COLO668 (cell line): Measurements from ENCODE around the gene SPAG4.

Experiments used
- DNase-seq: peaks from one replicate; lab custom pipeline; 2025; ENCODE audit not compliant: unreplicated experiment; lab: John Stamatoyannopoulos, UW

SPAG4 gene, protein sequence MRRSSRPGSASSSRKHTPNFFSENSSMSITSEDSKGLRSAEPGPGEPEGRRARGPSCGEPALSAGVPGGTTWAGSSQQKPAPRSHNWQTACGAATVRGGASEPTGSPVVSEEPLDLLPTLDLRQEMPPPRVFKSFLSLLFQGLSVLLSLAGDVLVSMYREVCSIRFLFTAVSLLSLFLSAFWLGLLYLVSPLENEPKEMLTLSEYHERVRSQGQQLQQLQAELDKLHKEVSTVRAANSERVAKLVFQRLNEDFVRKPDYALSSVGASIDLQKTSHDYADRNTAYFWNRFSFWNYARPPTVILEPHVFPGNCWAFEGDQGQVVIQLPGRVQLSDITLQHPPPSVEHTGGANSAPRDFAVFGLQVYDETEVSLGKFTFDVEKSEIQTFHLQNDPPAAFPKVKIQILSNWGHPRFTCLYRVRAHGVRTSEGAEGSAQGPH

DNA sequence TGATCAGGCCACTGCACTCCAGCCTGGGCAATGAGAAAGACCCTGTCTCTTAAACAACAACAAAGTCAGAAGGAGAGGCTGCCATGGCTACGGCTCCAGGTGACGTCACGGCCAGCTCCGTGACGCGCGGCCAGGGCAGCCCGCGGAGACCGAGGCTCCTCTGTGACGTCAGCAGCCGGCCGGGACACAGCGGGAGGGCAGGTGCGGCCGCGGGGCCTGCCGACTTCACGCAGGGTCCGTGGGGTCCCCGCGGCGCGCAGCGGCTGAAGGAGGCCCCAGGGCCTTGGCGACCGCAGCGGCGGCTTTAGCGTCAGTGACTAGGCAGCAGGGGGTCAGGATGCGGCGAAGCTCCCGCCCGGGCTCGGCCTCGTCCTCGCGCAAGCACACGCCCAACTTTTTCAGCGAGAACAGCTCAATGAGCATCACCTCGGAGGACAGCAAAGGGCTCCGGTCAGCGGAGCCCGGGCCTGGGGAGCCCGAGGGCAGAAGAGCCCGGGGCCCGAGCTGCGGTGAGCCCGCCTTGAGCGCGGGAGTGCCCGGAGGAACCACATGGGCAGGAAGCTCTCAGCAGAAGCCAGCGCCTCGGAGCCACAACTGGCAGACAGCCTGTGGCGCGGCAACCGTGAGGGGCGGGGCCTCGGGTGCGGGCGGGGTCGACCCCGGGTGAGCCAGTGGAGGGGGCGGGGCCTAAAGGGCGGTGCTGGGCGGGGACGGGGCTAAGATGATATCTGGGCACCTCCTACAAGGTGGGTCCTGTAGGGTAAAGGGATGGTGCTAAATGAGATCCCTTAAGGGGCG, at the start of gene SPAG4:
Gene SPAG4, plus strand, starts transcription at position 163 of the 798 bp plus-strand sequence. Its CDS starts 175 bp downstream, at position 338.
- peak; percentile 99 for DNase-seq

DNA sequence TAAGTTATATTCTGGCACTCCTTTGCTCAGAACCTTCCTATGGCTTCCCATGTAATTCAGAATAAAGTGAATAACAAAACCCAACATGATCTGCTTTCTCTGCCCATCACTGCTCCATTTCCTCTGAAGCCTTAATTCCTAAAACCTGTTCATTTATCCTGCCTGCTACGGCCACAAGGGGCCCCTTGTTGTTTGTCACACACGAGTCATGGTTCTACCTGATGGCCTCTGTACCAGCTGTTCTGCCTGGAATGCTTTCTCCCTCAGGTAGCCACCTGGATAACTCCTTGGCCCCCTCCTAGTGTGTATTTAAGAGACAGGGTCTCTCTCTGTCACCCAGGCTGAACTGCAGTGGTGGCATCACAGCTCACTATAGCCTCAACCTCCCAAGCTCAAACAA, 47.0 kb upstream of the SPAG4 start:
- DNase-seq, result peak; percentile 24

- no peak for DNase-seq
Observed at GRCh38 chr20:35571555-35571954, 44.1 kb upstream of the SPAG4 start.

DNA sequence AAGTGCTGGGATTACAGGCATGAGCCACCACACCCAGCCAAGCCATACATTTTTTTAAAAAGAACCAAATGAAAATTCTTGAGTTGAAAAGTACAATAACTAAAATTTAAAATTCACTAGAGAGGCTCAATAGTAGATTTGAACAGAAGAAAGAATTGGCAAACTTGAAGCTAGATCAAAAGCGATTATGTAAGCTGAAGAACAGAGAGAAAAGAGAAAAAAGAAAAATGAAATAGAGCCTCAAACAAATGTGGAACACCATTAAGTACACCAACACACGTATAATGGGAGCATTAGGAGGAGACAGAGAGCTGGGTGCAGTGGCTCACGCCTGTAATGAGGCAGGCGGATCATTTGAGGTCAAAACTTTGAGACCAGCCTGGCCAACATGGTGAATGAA, 42.8 kb upstream of the SPAG4 start:
- DNase-seq, result no peak

- peak; percentile 59 for DNase-seq
Observed at GRCh38 chr20:35575958-35576357, 39.7 kb upstream of the SPAG4 start.

DNA sequence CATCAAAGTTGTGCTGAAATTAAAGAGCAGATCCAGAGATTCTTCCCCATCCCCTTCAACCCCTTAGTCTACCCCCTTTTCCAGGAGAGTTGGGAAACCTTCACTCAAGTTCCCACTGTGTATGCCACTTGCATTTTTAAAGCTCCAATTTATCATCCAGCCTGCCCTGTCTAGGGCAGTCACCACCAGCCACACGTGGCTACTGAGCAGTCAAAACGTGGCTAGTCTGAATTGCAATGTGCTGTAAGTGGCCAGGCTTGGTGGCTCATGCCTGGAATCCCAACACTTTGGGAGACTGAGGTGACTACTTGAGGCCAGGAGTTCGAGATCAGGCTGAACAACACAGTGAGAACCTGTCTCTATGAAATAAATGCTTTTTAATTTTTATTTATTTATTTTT, 38.8 kb upstream of the SPAG4 start:
- DNase-seq, result no peak

- DNase-seq, result no peak
Observed at GRCh38 chr20:35578469-35578868, 37.2 kb upstream of the SPAG4 start.

- no peak for DNase-seq
Observed at GRCh38 chr20:35579196-35579595, 36.4 kb upstream of the SPAG4 start.

- no peak for DNase-seq
Observed at GRCh38 chr20:35582131-35582530, 33.5 kb upstream of the SPAG4 start.

- no peak for DNase-seq
Observed at GRCh38 chr20:35582741-35583404, 32.8 kb upstream of the SPAG4 start.

DNA sequence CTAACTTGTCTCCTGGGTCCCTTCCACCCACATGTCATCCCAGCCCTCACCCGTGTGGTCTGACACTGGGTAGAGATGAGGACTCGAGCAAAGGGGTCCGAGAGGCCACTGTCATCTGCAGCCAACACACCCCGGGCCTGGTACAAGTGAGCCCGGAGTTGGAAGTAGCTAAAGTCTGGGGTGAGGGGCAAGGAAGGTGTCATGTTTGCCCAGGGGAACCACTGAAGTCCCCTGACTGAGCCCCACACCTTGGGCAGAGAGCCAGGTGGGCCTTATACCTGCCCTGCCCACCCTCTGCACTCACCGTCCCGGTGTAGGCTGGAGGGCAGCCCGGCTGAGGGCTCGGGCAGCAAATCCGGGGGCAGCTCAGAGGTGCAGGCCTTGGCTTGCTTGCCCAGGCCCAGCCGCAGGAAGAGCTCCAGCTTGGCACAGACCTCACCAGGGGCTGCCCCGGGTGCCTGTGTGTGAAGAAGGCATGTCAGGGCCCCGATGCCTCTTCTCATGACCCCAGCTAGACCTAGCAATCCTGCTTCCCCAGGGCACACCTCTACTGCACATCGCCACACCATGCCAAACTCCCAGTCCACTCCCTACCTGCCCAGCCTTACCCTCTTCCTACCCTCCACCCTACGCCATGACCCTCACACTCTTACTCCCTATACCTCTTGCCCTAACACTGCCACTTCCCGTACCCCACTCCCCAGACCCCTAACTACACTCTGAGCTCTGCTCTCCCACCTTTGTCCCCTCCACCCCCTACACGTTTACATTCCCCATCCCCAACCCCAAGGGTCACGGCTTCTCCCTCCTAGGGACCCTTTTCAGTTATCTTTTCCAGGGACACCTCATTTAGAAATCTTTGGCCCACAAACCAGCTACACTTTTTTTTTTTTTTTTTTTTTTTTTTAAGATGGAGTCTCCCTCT, 31.7 kb upstream of the SPAG4 start:
- no peak for DNase-seq

DNA sequence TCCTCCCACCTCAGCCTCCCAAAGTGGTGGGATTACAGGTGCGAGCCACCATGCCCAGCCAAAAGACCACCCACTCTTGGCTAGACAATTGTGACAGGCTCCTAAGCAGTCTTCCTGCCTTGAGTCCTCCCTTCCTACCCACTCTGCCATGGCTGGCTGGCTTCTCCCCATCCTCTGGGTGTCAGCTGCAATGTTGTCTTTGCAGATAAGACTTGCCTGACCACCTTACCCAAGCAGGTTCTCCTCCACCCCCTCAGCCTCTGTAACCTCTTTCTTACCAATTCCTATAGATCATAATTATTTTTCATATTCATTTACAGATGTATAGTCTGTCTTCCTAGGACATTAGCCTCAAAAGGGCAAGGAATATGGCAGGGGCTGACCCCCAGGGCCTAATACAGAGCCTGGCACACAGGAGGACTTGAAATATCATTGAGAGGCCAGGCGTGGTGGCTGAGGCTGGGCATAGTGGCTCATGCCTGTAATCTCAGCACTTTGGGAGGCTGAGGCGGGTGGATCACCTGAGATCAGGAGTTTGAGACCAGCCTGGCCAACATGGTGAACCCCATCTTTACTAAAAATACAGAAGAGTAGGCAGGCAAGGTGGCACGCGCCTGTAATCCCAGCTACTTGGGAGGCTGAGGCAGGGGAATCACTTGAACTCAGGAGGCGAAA, 28.7 kb upstream of the SPAG4 start:
- DNase-seq, result no peak

DNA sequence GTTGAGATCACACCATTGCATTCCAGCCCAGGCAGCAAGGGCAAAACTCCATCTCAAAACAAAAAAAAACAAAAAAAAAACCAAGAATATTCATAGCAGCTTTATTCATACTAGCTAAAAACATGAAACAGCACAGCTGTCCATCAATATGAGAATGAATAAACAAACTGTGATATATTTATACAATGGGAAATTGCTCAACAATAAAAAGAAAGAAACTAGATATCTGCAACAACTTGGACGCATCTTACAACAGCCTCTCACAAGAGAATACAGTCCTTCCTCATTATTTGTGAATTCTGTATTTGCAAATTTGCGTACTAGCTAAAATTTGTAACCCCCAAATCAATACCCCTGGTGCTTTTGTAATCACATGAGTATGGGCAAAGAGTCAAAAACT, 28.2 kb upstream of the SPAG4 start:
- DNase-seq, result no peak

DNA sequence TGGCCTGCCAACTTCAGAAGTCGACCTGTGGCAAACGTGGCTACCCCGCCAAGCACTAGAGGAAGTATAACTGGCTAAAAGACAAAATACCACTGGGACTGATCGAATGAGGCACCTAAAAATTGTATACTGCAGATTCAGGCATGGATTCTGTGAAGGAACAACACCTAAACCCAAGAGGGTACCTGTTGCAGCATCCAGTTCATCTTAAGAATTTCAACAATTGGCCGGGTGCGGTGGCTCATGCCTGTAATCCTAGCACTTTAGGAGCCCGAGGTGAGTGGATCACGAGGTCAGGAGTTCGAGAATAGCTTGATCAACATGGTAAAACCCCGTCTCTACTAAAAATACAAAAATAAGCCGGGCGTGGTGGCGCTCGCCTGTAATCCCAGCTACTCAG, 27.2 kb upstream of the SPAG4 start:
- no peak for DNase-seq

DNA sequence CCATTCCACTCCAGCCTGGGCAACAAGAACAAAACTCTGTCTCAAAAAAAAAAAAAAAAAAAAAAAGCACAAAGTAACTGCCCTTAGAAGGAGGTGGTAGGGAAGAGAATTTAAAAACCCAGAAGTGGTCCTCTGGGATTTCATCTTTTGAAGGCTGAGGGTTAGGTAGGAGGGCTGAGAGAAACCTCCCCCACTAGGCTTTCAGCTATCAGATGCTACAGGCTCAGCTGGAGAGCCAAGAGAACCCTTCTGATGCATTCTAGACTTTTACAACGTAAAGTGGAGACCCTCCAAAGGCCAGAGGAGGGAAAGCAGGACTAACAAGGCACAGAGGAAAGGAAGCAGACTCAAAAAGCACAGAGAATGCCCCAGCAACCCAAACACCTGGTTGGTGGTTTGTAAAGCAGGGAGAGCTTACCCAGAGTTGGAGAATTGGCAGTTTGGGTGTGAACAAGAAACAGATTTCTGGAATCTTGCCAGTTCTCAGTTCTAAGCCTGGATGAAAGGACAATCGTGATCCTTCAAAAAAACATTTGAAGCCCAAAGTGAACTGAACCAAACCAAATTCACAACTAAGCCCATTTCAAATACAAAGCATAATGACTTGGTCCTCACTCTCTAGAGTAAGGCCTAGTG, 23.2 kb upstream of the SPAG4 start:
- DNase-seq, result no peak

DNA sequence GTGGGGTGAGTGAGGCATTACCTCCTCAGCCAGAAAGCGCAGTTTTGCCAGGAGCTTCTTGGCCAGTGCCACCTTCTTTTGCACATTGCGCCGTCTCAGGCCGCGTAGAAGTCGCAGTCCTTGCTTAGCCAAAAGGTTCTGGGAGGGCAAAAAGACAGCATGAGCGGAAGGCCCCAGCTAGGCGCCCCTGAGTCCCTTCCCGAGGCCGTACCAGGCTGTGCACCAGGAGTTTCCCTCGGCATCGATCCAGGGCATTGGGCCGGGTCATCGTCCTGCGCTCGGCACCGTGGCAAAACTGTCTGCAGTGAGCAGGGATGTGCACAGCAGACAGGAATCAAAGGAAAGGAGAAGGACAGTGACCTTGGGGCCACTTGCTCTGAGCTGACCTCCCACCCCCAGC, 20.2 kb upstream of the SPAG4 start:
- no peak for DNase-seq

DNA sequence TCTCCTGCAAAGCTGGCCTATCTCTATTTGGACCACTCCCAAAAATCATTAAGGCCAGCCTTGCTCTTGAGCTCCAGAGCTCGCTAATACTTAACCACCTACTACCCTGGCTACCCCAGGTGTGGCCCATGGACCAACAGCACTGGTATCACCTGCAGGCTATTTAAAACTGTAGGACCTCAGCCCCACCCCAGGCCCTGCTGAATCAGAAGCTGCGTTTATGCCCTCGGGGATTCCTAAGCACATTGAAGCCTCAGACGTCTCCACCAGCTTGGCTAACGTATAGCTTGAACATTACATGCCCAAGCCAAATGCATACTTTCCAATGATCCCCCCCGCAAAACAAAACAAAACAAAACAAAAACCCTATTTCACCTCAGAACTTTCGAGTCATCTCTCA, 19.7 kb upstream of the SPAG4 start:
- no peak for DNase-seq

- no peak for DNase-seq
Observed at GRCh38 chr20:35597186-35597585, 18.4 kb upstream of the SPAG4 start.

GRCh38 chr20:35598476-35598875, 17.2 kb upstream of the SPAG4 start:
- no peak for DNase-seq
